HG03175 (cell line): Measurements from ENCODE around the gene KITLG.
"Not testable (repeated sequence)": the region's sequence is repeated elsewhere in the genome, so short reads cannot be mapped to it uniquely, and the experiment has no call there.

Source experiments
- ATAC-seq: cut with Tn5 transposase; IDR thresholded peaks from one replicate; pipeline ENCODE4 v1.9.1; 2021; ENCODE audit warnings: mild to moderate bottlenecking, moderate library complexity; ENCODE audit not compliant: unreplicated experiment

Gene KITLG

GRCh38 chr12:88580051-88580871, at the start of gene KITLG:
TSS of gene KITLG (minus strand) at chr12:88580471. CDS start at chr12:88580278, 193 bp downstream.
- peak; percentile 55 for ATAC-seq

GRCh38 chr12:88628856-88629509, 48.7 kb upstream of the KITLG start:
- ATAC-seq, result no peak

GRCh38 chr12:88628035-88628434, 47.8 kb upstream of the KITLG start:
- not testable (repeated sequence) for ATAC-seq

GRCh38 chr12:88627501-88627900, 47.2 kb upstream of the KITLG start:
- no peak for ATAC-seq

- ATAC-seq, result no peak
These were observed 45.1 kb upstream of the KITLG start for GRCh38 chr12:88625356-88625755.

GRCh38 chr12:88624911-88625310, 44.6 kb upstream of the KITLG start:
- no peak for ATAC-seq

- no peak for ATAC-seq
These were observed 43.7 kb upstream of the KITLG start for GRCh38 chr12:88623777-88624548.

- no peak for ATAC-seq
These were observed 37.1 kb upstream of the KITLG start for GRCh38 chr12:88617352-88617751.

GRCh38 chr12:88615490-88615889, 35.2 kb upstream of the KITLG start:
- ATAC-seq, result no peak

GRCh38 chr12:88604646-88605045, 24.4 kb upstream of the KITLG start:
- ATAC-seq, result no peak

GRCh38 chr12:88600272-88600671, 20.0 kb upstream of the KITLG start:
- ATAC-seq, result no peak

GRCh38 chr12:88597365-88597764, 17.1 kb upstream of the KITLG start:
- no peak for ATAC-seq

- ATAC-seq, result no peak
These were observed 15.4 kb upstream of the KITLG start for GRCh38 chr12:88595697-88596096.

- no peak for ATAC-seq
These were observed 14.5 kb upstream of the KITLG start for GRCh38 chr12:88594780-88595179.

GRCh38 chr12:88591343-88591742, 11.1 kb upstream of the KITLG start:
- ATAC-seq, result no peak

GRCh38 chr12:88590851-88591250, 10.6 kb upstream of the KITLG start:
- ATAC-seq, result no peak

GRCh38 chr12:88585077-88585476, 4.8 kb upstream of the KITLG start:
- ATAC-seq, result no peak

GRCh38 chr12:88579601-88580050, 645 bp downstream of the KITLG start:
- no peak for ATAC-seq

- ATAC-seq, result no peak
These were observed 1.1 kb downstream of the KITLG start for GRCh38 chr12:88579161-88579517.

- no peak for ATAC-seq
These were observed 1.8 kb downstream of the KITLG start for GRCh38 chr12:88578276-88579160.

GRCh38 chr12:88577537-88577936, 2.7 kb downstream of the KITLG start:
- ATAC-seq, result no peak
